ENCODE results near the gene RDH12. TPM values are rescaled to one million over a fixed set of nuclear protein-coding genes. Genes with fewer than 3 reads are reported as not detected.

Gene RDH12
- total RNA-seq, 6 experiments from 2014 or later: not detected

DNA sequence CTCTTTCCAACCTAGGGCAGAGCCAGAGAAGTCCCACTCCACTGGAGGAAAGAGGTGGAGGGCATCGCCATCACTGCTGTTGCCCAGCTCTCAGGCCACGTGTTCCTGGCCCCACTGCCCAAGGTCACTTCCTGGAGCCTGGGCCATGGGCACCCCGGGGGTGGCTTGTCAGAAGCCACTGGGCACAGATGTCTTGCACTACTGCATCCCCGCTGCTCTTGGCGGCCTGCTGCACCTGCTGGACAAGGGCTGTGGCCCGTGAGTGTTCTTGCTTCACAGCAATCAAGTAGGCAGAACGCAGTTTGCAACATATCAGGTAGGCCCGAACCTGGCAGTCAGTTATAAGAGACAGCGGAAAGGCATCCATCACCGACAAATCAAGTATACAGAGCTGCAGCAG, 46.6 kb downstream of the RDH12 start:
- TF ChIP-seq CTCF (IDR thresholded peaks at IDR 0.05): no peak
- no peak for DNase-seq
- Mint-ChIP-seq H3K4me3 (no peak overlapping the region), H3K36me3 (ENCODE audit: low read depth) (peaks cover 38% of the 10 kb centered on the region), H3K9me3 (no peaks in the 10 kb centered on the region), H3K27me3 (ENCODE audit: insufficient read depth) (no peaks in the 10 kb centered on the region), H3K27ac (no peak overlapping the region), H3K4me1 (ENCODE audit: low read depth) (no peaks in the 10 kb centered on the region)

DNA sequence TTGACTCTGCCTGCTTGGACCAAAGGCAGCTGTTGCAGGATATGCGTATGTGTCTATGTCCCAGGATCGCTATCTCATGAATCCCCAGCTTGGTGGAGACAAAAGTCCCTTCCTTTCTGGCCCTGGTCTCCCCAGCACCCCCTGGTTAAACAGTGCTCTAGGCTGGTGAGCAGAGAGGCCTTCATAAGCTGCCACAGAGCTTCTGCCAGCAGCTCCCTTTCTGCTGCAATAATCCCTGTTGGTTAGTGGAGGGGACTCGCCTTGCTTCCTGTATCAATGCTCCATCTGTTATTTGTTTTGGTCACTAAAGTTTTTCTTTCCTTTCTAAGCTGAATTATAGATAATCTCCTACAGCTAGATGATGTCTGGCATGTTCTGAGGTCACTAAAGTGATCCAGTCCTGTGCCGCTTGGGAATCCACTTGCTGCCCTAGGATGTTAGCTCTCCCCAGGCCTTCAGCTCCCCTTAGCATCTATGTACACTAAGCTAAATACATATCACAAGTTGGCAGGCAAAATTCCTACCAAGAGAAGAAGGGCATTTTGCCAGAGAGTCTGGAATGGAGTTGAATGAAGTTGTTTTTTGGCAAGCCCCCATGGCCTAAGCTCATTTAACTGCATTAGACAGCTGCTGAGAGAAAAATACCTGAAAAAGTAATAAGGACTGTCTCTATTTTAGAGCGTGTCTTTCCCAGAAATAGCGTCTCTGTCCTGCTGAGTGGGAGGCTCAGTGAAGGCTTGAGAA, 47.8 kb downstream of the RDH12 start:
- no peak for DNase-seq
- no peaks in the 10 kb centered on the region for H3K9me3 Mint-ChIP-seq
- H3K27me3 Mint-ChIP-seq (ENCODE audit: insufficient read depth): no peaks in the 10 kb centered on the region
- H3K4me1 Mint-ChIP-seq (ENCODE audit: low read depth): no peaks in the 10 kb centered on the region
- H3K36me3 Mint-ChIP-seq (ENCODE audit: low read depth): peaks cover 49% of the 10 kb centered on the region
- H3K4me3 Mint-ChIP-seq: no peak overlapping the region
- no peak for TF ChIP-seq CTCF (IDR thresholded peaks at IDR 0.05)
- H3K27ac Mint-ChIP-seq: no peak overlapping the region

DNA sequence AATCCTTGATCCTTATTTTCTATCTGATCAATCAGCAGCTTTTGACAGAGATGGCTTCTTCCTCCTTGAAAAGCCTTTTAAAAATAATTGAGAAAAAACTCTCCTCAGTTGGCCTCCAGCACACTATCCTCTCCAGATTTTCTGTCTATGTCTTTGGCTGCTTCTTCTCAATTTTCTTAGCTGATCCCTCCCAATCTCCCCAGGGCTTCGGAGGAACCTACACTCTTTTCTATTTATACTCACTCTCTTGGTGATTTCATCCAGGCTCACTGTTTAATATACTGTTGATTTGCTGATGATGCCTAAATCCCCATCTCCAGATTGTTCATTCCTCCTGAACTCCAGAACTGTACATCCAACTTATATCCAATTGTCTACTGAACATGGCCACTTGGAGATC, 54.8 kb downstream of the RDH12 start:
- no peak overlapping the region for H3K4me3 Mint-ChIP-seq
- H3K4me1 Mint-ChIP-seq (ENCODE audit: low read depth): no peaks in the 10 kb centered on the region
- H3K9me3 Mint-ChIP-seq: no peaks in the 10 kb centered on the region
- no peak overlapping the region for H3K27ac Mint-ChIP-seq
- H3K36me3 Mint-ChIP-seq (ENCODE audit: low read depth): peaks cover 42% of the 10 kb centered on the region
- no peak for DNase-seq
- no peak for TF ChIP-seq CTCF (IDR thresholded peaks at IDR 0.05)
- no peaks in the 10 kb centered on the region; the same call in 1 of the 2 replicates for H3K27me3 Mint-ChIP-seq (ENCODE audit: insufficient read depth)

- DNase-seq: no peak
- Mint-ChIP-seq H3K4me1 (ENCODE audit: low read depth) (no peaks in the 10 kb centered on the region), H3K36me3 (ENCODE audit: low read depth) (peaks cover 38% of the 10 kb centered on the region), H3K27me3 (ENCODE audit: insufficient read depth) (no peaks in the 10 kb centered on the region; the same call in 1 of the 2 replicates), H3K9me3 (no peaks in the 10 kb centered on the region), H3K27ac (no peak overlapping the region), H3K4me3 (no peak overlapping the region)
- TF ChIP-seq CTCF (IDR thresholded peaks at IDR 0.05): no peak
These were observed 55.5 kb downstream of the RDH12 start for GRCh38 chr14:67757175-67757574.

- Mint-ChIP-seq H3K9me3 (no peaks in the 10 kb centered on the region), H3K27ac (no peak overlapping the region), H3K4me1 (ENCODE audit: low read depth) (no peaks in the 10 kb centered on the region)
These were observed 58.2 kb downstream of the RDH12 start for GRCh38 chr14:67759916-67760315.

More at GRCh38 chr14:67759916-67760315, 58.2 kb downstream of the RDH12 start:
- TF ChIP-seq CTCF (IDR thresholded peaks at IDR 0.05): no peak
- Mint-ChIP-seq H3K27me3 (ENCODE audit: insufficient read depth) (no peaks in the 10 kb centered on the region; the same call in 1 of the 2 replicates), H3K36me3 (ENCODE audit: low read depth) (peaks cover 21% of the 10 kb centered on the region), H3K4me3 (no peak overlapping the region)
- DNase-seq: no peak
